GM12872 (cell line): ENCODE data around the gene HOXB9.

Source experiments
- CTCF ChIP-seq: IDR thresholded peaks from 3 replicates; pipeline ENCODE4 v1.5.1; 2011; ENCODE audit warnings: low read depth, mild to moderate bottlenecking, low read length, moderate library complexity; ENCODE audit not compliant: insufficient read depth

HOXB9 gene

GRCh38 chr17:48626245-48627117 lies at the start of gene HOXB9:
HOXB9 (minus strand) TSS chr17:48626358; CDS start chr17:48626269, 89 bp downstream.
- TF ChIP-seq CTCF: no peak

GRCh38 chr17:48672340-48672739 lies 46.2 kb upstream of the HOXB9 start:
- no peak for TF ChIP-seq CTCF

DNA sequence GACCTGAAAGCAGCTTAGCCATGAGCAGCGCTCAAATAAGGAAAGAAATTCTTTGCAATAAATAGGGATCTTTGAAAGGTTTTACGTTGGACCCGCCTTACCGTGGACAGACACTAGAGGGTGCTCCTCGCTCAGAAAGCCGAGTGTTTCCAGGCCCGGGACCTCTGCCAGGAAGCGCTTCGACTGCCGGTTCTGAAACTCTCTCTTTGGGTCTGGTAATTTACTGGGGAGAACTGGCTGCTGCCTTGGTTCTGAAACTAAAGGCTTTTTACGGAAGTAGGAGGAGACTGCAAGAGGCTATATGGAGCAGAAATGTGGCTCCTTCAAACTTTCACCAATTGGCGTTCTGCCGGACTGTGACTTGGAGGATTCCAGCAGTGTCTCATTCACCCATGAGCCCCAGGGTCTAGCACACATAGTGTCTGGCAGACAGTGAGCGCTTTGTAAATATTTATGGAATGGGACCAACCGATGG lies 45.6 kb upstream of the HOXB9 start:
- TF ChIP-seq CTCF: peak; percentile 93

DNA sequence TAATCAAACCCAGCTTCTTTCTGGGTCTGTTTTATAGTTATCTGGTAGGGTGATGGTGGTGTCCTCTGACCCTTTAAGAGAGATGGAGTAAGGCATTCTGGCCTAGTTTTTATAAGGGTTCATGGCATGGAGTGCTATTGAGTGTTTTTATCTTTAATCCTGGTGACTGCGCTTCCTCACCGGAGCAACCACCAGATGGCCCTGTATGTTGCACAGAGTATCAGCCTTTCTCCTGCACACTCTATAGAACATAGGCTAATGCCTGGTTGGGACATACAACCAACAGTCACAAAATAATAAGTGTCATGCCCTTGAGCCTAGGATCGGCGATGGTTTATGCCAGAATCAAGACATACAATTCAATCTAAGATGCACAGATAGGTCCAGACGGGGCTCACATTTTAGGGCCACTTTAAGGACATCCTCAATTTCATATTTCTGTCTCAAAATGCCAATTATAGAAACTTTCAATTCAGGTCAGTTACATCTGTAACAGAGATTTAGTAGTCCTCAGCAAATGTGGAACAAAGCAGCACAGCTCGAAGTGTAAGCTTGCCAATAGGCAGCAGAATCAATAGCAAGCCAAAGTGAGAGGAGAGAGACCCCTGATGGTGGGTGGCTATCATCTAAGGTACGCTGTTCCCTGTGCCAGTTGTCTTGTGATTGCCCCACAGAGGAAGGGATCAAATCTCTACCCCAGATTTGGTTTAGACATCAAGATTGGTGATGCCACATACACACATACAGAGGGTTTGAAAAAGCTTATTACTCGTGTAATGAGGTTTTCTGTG lies 37.2 kb upstream of the HOXB9 start:
- no peak; the same call in 2 of the 3 replicates for TF ChIP-seq CTCF

DNA sequence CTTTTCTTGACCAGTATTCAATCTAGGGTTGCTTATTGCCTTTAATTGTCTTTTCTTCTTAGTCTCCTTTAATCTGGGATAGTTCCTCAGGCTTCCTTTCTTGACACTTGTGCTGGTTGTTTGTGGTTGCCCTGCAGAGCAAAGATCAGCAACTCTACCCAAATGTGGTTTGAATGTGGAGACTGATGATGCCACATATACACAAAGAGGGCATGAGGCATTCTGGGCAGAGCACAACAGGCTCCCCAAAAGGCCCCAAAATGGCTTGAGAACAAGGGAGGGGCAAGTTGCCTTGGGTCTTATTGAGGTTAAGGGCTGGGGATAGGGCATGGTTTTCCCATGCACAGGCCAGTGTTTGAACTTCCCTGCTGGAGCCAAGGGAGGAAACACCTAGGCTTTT lies 29.8 kb upstream of the HOXB9 start:
- TF ChIP-seq CTCF: no peak

DNA sequence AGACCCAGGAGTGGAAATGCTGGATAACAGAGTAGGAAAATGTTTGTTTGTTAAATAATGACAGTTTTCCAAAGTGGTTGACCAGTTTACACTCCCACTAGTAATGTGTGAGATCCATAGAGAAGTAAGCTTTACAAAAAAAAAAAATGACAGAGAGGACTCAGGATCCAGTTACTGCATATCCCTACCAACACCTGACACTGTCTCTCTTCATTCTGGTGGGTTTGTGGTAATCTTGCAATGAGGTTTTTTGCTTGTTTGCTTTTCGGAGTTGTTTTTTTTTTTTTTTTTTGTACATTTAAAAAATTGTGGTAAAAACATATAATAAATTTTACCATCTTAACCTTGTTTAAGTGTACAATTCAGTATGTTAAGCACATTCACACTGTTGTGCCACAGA lies 23.6 kb upstream of the HOXB9 start:
- TF ChIP-seq CTCF: no peak

DNA sequence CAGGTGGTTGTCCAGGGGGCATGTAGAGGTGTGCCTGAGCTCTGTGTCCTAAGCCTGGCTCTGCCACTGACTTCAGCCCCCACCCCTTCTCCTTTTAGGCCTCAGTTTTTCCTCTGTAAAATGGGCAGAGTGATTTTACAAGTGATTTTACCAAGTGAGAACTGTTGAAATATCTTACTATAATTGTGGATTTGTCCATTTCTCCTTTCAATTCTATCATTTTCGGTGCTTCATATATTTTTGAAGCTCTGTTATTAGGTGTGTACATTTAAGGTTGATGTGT lies 21.7 kb upstream of the HOXB9 start:
- TF ChIP-seq CTCF: no peak
